GM18951 (cell line): ENCODE data around the gene FUT3.
"Not testable (repeated sequence)": the region's sequence is repeated elsewhere in the genome, so short reads cannot be mapped to it uniquely, and the experiment has no call there.

Experiments
- POLR2A ChIP-seq: IDR thresholded peaks from 4 replicates; pipeline ENCODE4 v1.6.1; 2011; ENCODE audit warnings: mild to moderate bottlenecking; ENCODE audit not compliant: insufficient read length, insufficient read depth; ENCODE audit errors: extremely low read depth
- in situ Hi-C: fragments of 300-500 bp; cut with MboI; formaldehyde crosslinking; loops from one replicate; pipeline ENCODE4 v1.12.0; 2022; ENCODE audit warnings: low sequenced_read_pairs, mixed read lengths, inconsistent platforms; ENCODE audit not compliant: unreplicated experiment

FUT3 gene

DNA sequence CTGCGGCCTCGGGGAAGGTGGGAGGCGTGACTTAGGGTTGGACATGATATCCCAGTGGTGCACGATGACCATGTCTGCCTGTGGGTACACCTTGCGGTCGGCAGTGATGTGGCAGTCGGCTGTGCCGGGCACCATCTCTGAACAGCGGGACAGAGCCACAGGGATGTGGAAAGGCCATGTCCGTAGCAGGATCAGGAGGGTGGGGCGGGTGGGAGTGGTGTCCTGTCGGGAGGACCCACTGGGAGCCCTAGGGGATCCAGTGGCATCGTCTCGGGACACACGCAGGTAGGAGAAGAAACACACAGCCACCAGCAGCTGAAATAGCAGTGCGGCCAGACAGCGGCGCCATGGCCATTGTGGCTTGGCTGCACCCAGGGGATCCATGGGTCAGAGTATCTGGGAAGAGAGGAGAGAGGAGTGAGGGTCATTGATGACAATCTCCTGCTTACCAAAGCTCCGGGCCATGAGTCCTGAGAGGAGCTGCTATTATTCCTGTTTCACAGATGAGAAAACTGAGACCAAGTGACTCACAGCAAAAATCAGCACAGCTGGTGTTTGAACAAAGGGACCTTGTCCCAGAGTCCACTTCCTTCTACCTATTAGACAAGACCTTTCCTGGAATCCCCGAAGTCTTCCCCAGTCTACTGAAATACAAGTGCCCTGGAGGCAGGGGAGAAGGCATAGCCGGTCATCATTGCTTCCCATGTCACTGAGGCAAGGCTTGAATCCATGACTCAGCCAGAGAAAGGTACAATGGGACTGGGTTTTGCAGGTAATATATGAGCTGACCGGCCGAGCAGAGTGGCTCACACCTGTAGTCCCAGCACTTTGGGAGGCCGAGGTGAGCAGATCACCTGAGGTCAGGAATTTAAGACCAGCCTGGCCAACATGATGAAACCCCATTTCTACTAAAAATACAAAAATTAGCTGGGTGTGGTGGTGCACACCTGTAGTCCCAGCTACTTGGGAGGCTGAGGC, 6.5 kb downstream of the FUT3 start:
- no peak for TF ChIP-seq POLR2A
- in situ Hi-C loops = no loop called here

- no peak for TF ChIP-seq POLR2A
Observed at GRCh38 chr19:5843295-5843927, 7.8 kb downstream of the FUT3 start.

DNA sequence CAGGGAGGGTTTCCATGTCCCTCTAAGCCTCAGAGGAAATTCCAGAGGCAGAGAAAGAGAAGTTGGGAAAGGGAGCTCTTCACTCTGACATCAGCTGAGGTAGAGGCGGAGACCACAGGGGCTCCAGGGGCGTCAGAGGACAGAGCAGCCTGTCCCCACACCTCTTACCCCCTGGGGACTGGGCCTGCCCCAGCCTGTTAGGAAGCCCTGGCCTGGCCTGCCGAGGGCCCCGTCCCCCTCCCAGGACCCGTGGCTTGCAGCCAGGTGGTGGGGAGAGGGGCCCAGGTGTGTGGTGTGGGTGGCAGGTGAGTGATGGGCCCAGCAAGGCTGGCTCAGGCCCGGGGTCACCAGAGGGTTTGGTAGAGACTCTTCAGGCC, 9.5 kb downstream of the FUT3 start:
- in situ Hi-C loops = not testable (repeated sequence)

More at GRCh38 chr19:5843295-5843927, 7.8 kb downstream of the FUT3 start:
- in situ Hi-C loops = no loop called here

DNA sequence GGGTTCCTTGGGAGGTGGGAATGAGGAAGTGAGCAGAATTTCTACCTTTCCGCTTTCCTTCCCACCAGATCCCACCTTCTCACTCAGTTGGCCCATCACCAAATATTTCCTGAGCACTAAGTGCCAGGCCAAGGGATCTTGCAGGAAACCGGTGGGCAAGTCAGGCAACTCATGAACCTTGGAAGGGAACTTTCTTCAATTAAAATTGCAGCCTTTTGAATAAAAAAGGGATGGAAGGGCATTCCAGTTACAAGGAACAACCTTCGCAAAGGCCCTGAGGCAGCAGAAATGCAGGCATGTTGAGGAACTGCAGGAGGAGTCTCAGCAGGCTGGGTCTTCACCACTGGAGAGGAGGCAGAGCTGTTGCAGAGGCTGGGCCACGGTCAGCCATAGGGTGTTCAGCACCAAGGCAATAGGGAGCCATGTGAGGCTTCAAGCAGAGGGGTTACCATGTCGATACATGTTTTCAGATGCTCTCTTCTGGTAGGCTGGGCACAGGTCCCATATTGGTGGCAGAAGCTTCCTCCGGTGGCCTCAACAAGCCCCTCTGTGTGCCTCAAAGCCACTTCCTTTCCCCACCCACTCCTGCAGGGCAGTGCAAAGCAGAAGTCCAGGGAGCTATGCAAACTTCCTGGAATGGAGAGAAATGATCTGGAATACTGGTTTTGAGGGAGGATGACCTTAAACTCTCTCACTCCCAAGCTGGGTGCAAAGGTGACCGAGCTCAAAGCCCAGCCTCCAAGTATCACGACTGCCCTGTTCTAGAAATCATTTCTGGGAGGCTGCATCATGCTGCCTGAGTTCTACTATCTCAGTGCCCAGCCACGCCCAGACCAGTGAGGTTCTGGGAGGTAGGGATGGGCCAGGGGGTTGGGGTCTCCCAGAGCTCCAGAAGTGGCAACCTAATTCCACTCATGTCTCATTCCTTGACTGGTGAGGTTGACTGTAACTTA, 11.9 kb downstream of the FUT3 start, which contains the start of gene FUT6:
Gene FUT6 (minus strand): TSS at position 638 of the 953 bp plus-strand sequence. CDS start 7,135 bp downstream, outside the sequence.
- in situ Hi-C loops = no loop called here
- no peak for TF ChIP-seq POLR2A

- in situ Hi-C loops = no loop called here
- no peak for TF ChIP-seq POLR2A
Observed at GRCh38 chr19:5838353-5839064, 12.7 kb downstream of the FUT3 start.

GRCh38 chr19:5837761-5838352, 13.4 kb downstream of the FUT3 start:
- TF ChIP-seq POLR2A = no peak
- in situ Hi-C loops = no loop called here

GRCh38 chr19:5832527-5833216, 18.6 kb downstream of the FUT3 start:
- no peak for TF ChIP-seq POLR2A
- in situ Hi-C loops = no loop called here

DNA sequence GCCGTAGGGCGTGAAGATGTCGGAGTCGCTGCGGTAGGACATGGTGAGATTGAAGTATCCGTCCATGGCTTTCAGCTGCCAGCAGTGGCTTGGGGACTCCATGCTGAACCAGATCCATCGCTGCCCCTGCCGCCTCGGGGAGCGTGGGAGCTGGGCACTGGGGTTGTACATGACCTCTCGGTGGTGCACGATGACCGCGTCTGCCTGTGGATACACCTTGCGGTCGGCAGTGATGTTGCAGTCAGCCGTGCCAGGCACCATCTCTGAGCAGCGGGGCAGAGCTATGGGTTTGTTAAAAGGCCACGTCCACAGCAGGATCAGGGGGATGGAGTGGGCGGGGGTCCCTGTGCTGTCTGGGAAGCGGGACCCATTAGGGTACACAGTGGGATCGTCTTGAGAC, 19.2 kb downstream of the FUT3 start:
- no peak for TF ChIP-seq POLR2A
- in situ Hi-C loops = no loop called here

DNA sequence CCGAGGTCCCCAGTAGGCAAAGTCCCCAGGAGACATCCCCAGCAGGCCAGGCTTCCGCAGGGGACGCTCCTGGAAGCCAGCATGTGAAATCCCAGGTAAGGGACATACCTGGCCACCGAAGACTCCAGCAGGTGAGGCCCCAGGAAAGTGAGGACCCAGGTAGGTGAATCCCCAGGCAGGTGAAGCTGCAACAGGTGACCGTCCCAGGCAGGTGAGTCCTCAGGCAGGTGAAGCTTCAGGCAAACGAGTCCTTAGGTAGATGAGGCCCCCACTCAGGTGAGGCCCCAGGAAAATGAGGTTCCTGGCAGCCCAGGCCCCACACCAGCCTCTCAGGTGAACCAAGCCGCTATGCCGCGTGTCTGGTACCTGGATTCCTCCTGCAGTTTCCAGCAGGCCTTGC, 20.1 kb downstream of the FUT3 start:
- no peak for TF ChIP-seq POLR2A
- in situ Hi-C loops = no loop called here

DNA sequence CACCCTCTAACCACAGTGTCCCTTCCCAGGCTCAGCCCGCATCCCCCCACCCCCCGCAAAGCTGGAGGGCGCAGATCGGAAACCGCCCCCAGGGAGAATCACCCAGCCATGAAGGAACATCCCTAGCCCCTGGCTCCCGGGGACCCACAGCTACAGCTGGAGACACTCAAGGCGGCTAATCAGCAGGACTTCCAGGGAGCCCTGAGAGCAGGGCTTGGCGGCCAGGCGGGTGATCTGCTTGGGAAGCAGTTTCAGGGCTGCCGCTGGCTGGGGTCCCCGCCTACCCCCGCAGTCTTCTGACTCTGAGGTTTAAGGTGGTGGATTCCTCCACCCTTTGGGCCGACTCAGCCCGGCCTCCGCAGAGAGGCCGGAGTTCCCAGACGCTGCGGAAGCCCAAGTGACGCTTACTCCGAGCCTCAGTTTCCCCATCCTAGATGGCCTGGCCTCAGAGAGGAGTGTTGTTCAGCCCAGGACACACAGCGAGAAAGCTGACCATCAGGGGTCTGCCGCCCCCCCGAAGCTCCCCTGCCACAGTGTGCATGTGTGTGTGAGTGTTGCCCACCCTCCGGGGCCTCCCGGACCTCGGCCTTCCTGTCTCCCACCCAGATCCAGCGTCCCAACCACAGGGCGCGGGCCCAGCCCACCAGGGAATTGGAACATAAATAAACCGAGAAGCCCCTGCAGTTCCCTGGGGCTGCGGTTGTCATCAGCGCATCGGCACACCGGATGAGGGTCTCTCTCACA, 21.5 kb downstream of the FUT3 start:
- in situ Hi-C loops = no loop called here
- TF ChIP-seq POLR2A = no peak
